ENCODE measurements around the gene C12orf42.

C12orf42 gene

DNA sequence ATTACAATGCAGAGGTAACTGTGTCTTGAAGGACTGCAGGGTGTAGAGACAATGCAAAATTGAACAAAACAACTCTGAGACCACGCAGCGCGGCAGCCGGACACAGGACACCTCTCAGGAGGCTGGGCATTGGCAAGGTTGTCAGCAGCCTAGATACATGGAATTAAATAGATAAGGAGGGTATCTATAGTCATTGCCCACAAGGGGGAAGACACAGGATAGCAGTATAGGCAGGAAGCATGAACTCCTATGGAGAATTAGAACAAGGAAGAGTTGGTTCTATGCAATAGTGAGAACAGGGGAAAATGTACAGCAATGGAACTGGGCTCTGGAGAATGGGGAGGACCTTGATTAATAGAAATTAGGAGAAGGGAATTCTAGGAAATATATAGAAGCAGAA is 164.1 kb downstream of the C12orf42 start:
- H3K27me3 ChIP-seq (replicated peaks; ENCODE audit: control insufficient read depth, insufficient read depth, low read length) = no peaks in the 10 kb centered on the region
- H3K4me3 ChIP-seq (replicated peaks; ENCODE audit: low read depth, low read length) = no peak overlapping the region
- H3K36me3 ChIP-seq (ENCODE audit: control insufficient read depth, insufficient read depth, low read length) = no peaks in the 10 kb centered on the region
- no peak for DNase-seq (ENCODE audit: extremely low read depth, insufficient read length)
- TF ChIP-seq, protein P1, sequence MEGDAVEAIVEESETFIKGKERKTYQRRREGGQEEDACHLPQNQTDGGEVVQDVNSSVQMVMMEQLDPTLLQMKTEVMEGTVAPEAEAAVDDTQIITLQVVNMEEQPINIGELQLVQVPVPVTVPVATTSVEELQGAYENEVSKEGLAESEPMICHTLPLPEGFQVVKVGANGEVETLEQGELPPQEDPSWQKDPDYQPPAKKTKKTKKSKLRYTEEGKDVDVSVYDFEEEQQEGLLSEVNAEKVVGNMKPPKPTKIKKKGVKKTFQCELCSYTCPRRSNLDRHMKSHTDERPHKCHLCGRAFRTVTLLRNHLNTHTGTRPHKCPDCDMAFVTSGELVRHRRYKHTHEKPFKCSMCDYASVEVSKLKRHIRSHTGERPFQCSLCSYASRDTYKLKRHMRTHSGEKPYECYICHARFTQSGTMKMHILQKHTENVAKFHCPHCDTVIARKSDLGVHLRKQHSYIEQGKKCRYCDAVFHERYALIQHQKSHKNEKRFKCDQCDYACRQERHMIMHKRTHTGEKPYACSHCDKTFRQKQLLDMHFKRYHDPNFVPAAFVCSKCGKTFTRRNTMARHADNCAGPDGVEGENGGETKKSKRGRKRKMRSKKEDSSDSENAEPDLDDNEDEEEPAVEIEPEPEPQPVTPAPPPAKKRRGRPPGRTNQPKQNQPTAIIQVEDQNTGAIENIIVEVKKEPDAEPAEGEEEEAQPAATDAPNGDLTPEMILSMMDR (IDR thresholded peaks at IDR 0.05; ENCODE audit: insufficient read depth, low read length, poor library complexity, severe bottlenecking) = no peak

DNA sequence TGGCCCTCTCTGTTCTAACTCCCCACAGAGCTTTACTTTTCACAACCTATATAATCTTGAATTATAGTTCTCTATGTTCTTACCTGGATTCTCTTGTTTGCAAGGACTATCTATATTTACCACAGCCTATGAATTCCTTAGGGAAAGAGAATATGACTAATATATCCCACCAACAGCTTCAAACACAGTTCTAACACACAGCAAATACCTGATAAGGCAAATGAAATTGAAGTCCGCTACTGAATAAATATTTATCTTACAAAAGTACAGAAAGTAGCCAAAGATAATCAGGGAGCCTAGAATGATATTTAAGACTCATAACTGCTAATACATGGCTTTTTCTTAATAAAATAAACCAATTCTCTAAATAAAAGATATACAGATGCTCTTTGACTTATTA is 165.1 kb downstream of the C12orf42 start:
- no peak overlapping the region for H3K4me3 ChIP-seq (replicated peaks; ENCODE audit: low read depth, low read length)
- H3K27me3 ChIP-seq (replicated peaks; ENCODE audit: control insufficient read depth, insufficient read depth, low read length) = no peaks in the 10 kb centered on the region
- DNase-seq (ENCODE audit: extremely low read depth, insufficient read length) = no peak
- TF ChIP-seq, protein P1 (IDR thresholded peaks at IDR 0.05; ENCODE audit: insufficient read depth, low read length, poor library complexity, severe bottlenecking) = no peak
- H3K36me3 ChIP-seq (ENCODE audit: control insufficient read depth, insufficient read depth, low read length) = no peaks in the 10 kb centered on the region

DNA sequence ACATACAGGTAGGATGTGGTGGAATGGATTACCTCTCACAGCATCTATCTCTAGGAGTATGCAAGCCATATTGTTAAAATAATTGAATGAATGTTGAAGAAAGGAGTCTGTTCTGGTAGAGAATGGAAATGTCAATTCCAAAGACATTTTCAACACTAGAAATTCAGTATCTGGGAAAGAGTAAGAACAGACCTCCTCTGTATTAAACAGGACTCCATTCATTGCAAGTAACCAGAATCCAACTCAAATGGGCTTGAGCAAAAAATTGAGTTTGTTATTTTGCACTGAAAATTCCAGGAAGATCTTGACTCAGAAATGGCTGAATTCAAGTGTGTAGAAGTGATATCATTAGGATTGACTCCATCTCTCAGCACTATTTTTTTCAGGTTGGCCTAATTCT is 168.1 kb downstream of the C12orf42 start:
- TF ChIP-seq, protein P1 (IDR thresholded peaks at IDR 0.05; ENCODE audit: insufficient read depth, low read length, poor library complexity, severe bottlenecking) = no peak
- Histone ChIP-seq H3K4me3 (replicated peaks; ENCODE audit: low read depth, low read length) (no peak overlapping the region), H3K27me3 (replicated peaks; ENCODE audit: control insufficient read depth, insufficient read depth, low read length) (no peaks in the 10 kb centered on the region), H3K36me3 (ENCODE audit: control insufficient read depth, insufficient read depth, low read length) (no peaks in the 10 kb centered on the region)
- DNase-seq (ENCODE audit: extremely low read depth, insufficient read length) = no peak

DNA sequence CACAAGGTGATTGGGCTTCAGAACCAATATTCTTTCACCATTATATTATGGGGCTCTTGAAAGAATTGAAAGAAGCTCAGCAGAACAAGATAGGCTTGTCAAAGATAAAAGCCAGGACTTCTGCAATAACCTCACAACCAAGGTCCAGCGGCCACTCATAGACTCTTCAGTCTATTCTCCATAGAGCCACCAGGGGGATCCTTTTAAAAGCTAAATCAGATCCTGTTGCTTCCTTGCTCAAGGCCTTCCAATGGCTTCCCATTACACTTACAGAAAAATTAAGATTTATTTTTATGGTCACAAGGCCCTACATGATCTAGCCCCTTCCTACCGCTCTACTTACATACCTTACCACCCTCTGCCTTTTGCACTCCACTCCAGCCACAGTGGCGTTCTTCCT is 169.6 kb downstream of the C12orf42 start:
- Histone ChIP-seq H3K36me3 (ENCODE audit: control insufficient read depth, insufficient read depth, low read length) (no peaks in the 10 kb centered on the region), H3K27me3 (replicated peaks; ENCODE audit: control insufficient read depth, insufficient read depth, low read length) (no peaks in the 10 kb centered on the region), H3K4me3 (replicated peaks; ENCODE audit: low read depth, low read length) (no peak overlapping the region)
- no peak for DNase-seq (ENCODE audit: extremely low read depth, insufficient read length)
- TF ChIP-seq, protein P1 (IDR thresholded peaks at IDR 0.05; ENCODE audit: insufficient read depth, low read length, poor library complexity, severe bottlenecking) = peak; percentile 56

DNA sequence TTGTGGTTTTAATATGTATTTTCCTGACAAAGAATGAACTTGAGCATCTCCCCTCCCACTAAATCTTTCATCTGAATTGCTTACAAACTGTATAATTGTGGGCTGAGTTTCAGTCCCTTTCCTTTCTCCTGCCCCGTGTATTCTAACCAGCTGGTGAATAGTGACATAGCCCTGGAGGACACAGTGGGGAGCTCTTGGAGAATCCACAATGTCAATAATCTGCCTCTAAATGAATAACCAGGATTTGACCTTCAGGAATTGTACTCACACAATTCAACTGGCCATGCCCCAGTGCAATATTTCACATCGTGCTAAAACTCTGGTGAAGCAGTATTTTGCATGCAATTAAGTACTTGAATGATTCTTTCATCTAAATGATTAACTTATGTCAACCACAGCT is 177.2 kb downstream of the C12orf42 start:
- TF ChIP-seq, protein P1 (IDR thresholded peaks at IDR 0.05; ENCODE audit: insufficient read depth, low read length, poor library complexity, severe bottlenecking) = no peak
- no peak for DNase-seq (ENCODE audit: extremely low read depth, insufficient read length)
- Histone ChIP-seq H3K36me3 (ENCODE audit: control insufficient read depth, insufficient read depth, low read length) (no peaks in the 10 kb centered on the region), H3K4me3 (replicated peaks; ENCODE audit: low read depth, low read length) (no peak overlapping the region), H3K27me3 (replicated peaks; ENCODE audit: control insufficient read depth, insufficient read depth, low read length) (no peaks in the 10 kb centered on the region)

DNA sequence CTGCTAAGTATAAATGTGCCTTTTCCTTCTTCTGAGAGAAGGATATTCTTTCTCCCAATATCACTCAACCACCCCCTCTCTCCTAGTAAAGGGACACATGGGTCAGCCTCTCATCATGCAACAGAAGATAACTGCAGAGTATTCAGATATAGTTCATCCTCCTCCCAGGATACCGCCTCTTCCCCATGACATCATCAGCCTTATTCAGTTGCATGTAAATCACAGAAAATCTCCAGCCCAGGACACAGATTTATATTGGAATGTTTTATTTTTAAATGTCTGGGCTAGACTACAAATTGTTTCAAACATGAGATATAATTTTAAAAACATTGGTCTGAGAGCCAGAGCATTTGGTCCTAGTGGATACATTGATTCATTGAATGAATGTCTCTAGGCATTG is 178.5 kb downstream of the C12orf42 start:
- no peaks in the 10 kb centered on the region for H3K36me3 ChIP-seq (ENCODE audit: control insufficient read depth, insufficient read depth, low read length)
- DNase-seq (ENCODE audit: extremely low read depth, insufficient read length) = no peak
- H3K4me3 ChIP-seq (replicated peaks; ENCODE audit: low read depth, low read length) = no peak overlapping the region
- no peaks in the 10 kb centered on the region for H3K27me3 ChIP-seq (replicated peaks; ENCODE audit: control insufficient read depth, insufficient read depth, low read length)
- TF ChIP-seq, protein P1 (IDR thresholded peaks at IDR 0.05; ENCODE audit: insufficient read depth, low read length, poor library complexity, severe bottlenecking) = no peak

Measured in GM06990 (cell line).